Amniotic epithelial cell (primary cell): ENCODE data around the gene CFAP54.

Experiments
- DNase-seq: peaks from one replicate; pipeline ENCODE4 v3.0.0-alpha.2; 2010; ENCODE audit warnings: low read depth

The CFAP54 gene

GRCh38 chr12:96749999-96750398, 260.6 kb downstream of the CFAP54 start:
- no peak for DNase-seq

GRCh38 chr12:96751626-96752025, 262.2 kb downstream of the CFAP54 start:
- no peak for DNase-seq

- no peak for DNase-seq
These were observed 262.8 kb downstream of the CFAP54 start for GRCh38 chr12:96752211-96752610.

- DNase-seq, result no peak
These were observed 276.9 kb downstream of the CFAP54 start for GRCh38 chr12:96766232-96766631.

GRCh38 chr12:96769400-96769799, 280.0 kb downstream of the CFAP54 start:
- DNase-seq, result no peak

- DNase-seq, result no peak
These were observed 281.1 kb downstream of the CFAP54 start for GRCh38 chr12:96770219-96771102.

- no peak for DNase-seq
These were observed 283.7 kb downstream of the CFAP54 start for GRCh38 chr12:96773031-96773430.

- DNase-seq, result no peak
These were observed 285.3 kb downstream of the CFAP54 start for GRCh38 chr12:96774496-96775256.

- no peak for DNase-seq
These were observed 287.5 kb downstream of the CFAP54 start for GRCh38 chr12:96776908-96777307.

GRCh38 chr12:96780330-96780729, 291.0 kb downstream of the CFAP54 start:
- DNase-seq, result no peak

- DNase-seq, result no peak
These were observed 297.4 kb downstream of the CFAP54 start for GRCh38 chr12:96786791-96787190.

- DNase-seq, result no peak
These were observed 314.6 kb downstream of the CFAP54 start for GRCh38 chr12:96803969-96804368.

GRCh38 chr12:96806272-96806671, 316.9 kb downstream of the CFAP54 start:
- DNase-seq, result no peak

- no peak for DNase-seq
These were observed 318.4 kb downstream of the CFAP54 start for GRCh38 chr12:96807741-96808140.

- DNase-seq, result no peak
These were observed 319.2 kb downstream of the CFAP54 start for GRCh38 chr12:96808587-96808986.

GRCh38 chr12:96809522-96809921, 320.1 kb downstream of the CFAP54 start:
- DNase-seq, result no peak

GRCh38 chr12:96810057-96810456, 320.7 kb downstream of the CFAP54 start:
- no peak for DNase-seq

GRCh38 chr12:96810477-96810876, 321.1 kb downstream of the CFAP54 start:
- no peak for DNase-seq

- peak; percentile 78 for DNase-seq
These were observed 321.7 kb downstream of the CFAP54 start for GRCh38 chr12:96811083-96811482.

GRCh38 chr12:96812153-96812552, 322.8 kb downstream of the CFAP54 start:
- no peak for DNase-seq

- peak; percentile 27 for DNase-seq
These were observed 324.8 kb downstream of the CFAP54 start for GRCh38 chr12:96814200-96814599.

- DNase-seq, result no peak
These were observed 332.2 kb downstream of the CFAP54 start for GRCh38 chr12:96821592-96821991.

- DNase-seq, result no peak
These were observed 333.3 kb downstream of the CFAP54 start for GRCh38 chr12:96822641-96823040.
